Measurements from ENCODE around the gene SKAP2.

Gene SKAP2

DNA sequence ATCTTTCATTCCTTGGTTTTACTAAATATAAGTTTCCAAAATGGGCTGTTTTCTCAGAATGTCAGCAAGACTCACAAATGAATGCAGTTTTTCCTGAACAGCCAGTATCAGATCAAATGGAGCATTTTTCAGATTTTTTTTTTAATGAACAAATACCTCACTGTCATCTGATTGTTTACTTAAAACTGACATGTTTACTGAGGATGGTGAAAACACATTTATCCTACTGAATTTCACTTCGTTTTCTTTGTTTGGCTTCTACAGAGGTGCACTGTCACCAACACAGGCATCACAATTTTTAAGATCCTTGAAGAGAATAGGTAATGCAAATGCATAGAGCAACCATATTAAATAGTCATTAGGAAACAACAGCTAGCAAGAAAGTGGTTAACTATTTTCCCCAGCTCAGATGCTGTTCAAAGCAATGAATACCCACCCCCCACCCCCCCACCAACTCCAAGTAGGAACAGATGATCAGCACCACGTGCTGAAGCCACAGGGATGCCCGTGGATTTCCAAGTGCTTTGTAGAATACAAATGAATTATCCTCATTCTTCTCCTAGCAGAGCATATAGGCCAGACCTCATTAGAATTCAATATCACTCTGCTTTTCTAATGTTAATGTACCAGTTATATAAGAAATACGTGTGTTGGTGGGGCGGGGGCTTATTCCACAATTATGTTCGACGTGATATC is 205.9 kb downstream of the SKAP2 start:
- TF ChIP-seq, protein P1, sequence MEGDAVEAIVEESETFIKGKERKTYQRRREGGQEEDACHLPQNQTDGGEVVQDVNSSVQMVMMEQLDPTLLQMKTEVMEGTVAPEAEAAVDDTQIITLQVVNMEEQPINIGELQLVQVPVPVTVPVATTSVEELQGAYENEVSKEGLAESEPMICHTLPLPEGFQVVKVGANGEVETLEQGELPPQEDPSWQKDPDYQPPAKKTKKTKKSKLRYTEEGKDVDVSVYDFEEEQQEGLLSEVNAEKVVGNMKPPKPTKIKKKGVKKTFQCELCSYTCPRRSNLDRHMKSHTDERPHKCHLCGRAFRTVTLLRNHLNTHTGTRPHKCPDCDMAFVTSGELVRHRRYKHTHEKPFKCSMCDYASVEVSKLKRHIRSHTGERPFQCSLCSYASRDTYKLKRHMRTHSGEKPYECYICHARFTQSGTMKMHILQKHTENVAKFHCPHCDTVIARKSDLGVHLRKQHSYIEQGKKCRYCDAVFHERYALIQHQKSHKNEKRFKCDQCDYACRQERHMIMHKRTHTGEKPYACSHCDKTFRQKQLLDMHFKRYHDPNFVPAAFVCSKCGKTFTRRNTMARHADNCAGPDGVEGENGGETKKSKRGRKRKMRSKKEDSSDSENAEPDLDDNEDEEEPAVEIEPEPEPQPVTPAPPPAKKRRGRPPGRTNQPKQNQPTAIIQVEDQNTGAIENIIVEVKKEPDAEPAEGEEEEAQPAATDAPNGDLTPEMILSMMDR (IDR thresholded peaks at IDR 0.05; ENCODE audit: insufficient read depth, low read depth, low read length, missing control alignments): no peak
- no peak for DNase-seq (ENCODE audit: low read depth)
- no peak overlapping the region for H3K4me3 ChIP-seq (ENCODE audit: low read depth, low read length)

DNA sequence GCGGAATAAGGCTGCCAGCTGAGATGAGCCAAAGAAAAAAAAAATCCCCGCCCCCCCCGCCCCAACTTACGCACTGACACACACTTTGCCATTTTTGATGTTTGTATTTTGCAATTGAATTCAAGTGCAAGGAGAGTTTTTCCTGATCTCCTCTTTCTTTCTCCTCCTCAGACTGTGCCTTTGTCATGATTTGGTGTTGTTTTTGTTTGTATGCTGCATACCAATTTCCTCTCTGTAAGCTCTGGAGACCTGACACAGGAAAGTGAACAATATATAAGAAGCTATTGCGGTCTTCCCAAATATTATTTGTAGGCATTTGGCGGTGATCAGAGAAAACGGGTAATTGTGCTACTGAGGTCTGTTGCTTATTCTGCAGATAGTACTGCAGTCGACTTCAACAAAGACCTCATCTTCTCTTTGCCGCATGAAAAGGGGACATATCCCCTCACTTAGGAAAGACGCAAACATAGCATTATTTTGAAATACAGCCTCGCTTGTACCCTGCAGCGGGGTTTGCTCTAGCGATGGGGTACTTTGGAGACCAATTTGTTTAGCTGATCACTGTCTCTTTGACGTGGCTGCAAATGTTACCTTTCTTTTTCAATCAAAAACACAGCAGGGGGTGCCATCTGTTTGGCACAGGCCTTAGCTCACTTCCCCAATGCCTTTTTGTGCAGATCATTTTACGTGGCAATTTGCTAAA is 206.6 kb downstream of the SKAP2 start:
- TF ChIP-seq, protein P1 (IDR thresholded peaks at IDR 0.05; ENCODE audit: insufficient read depth, low read depth, low read length, missing control alignments): no peak
- no peak overlapping the region for H3K4me3 ChIP-seq (ENCODE audit: low read depth, low read length)
- DNase-seq (ENCODE audit: low read depth): no peak

DNA sequence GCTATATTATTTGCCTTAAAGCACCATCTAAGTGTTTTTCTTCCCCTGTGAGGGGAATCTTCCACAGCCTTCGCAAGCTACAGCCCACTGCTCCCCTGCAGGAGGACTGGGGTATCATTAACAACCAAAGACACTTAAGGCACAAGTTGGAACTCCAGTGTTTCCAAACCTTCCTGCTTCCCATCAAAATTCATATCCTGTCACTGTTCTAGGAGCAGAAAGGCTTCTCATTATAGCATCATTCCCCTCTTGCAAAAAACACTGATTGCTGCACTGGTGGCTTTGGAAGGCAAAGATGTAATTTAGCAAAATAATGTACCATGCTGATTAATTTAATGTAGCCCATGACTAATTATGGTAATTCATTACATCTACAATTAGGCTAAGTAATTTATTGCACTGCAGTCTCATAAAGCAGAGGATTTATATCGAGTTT is 207.2 kb downstream of the SKAP2 start:
- TF ChIP-seq, protein P1 (IDR thresholded peaks at IDR 0.05; ENCODE audit: insufficient read depth, low read depth, low read length, missing control alignments): no peak
- DNase-seq (ENCODE audit: low read depth): no peak
- no peak overlapping the region for H3K4me3 ChIP-seq (ENCODE audit: low read depth, low read length)

DNA sequence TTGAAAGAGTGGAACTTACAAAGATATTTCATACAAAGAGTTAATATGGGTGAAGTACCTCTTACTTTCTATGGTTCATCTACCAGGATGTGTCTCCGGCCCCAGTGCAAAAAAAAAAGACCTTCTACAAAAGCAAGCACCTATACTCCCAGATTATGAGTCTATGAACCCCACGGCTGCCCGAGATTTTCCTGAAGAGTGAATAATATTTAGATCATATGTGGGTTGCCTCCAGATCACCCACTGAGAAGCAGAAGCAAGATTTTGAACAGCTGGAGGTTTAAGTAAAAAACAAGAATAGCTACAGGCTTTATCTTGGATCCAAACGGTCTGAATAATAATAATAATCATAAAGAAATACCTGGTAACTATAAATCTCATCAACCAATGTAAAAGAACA is 207.7 kb downstream of the SKAP2 start:
- no peak overlapping the region for H3K4me3 ChIP-seq (ENCODE audit: low read depth, low read length)
- TF ChIP-seq, protein P1 (IDR thresholded peaks at IDR 0.05; ENCODE audit: insufficient read depth, low read depth, low read length, missing control alignments): no peak
- DNase-seq (ENCODE audit: low read depth): no peak

DNA sequence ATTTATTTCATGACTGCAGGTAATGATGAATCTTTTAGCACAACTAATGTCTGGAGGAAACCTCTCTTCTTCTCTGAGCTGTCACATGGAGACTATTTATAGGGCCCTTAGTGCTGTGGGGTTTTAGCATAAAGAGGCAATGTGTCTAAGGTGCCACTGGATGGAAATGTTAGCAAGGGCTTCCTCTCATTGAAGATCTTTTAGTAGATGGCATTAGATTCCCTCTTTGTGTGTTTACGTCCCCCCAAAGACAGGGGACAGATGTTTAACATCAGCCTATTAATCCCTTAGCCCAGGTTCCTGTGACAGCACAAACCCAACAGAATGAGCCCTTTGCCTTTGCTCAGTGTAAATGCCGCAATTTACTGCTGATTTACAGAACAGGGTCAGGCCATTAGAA is 208.6 kb downstream of the SKAP2 start:
- no peak overlapping the region for H3K4me3 ChIP-seq (ENCODE audit: low read depth, low read length)
- TF ChIP-seq, protein P1 (IDR thresholded peaks at IDR 0.05; ENCODE audit: insufficient read depth, low read depth, low read length, missing control alignments): no peak
- no peak for DNase-seq (ENCODE audit: low read depth)

DNA sequence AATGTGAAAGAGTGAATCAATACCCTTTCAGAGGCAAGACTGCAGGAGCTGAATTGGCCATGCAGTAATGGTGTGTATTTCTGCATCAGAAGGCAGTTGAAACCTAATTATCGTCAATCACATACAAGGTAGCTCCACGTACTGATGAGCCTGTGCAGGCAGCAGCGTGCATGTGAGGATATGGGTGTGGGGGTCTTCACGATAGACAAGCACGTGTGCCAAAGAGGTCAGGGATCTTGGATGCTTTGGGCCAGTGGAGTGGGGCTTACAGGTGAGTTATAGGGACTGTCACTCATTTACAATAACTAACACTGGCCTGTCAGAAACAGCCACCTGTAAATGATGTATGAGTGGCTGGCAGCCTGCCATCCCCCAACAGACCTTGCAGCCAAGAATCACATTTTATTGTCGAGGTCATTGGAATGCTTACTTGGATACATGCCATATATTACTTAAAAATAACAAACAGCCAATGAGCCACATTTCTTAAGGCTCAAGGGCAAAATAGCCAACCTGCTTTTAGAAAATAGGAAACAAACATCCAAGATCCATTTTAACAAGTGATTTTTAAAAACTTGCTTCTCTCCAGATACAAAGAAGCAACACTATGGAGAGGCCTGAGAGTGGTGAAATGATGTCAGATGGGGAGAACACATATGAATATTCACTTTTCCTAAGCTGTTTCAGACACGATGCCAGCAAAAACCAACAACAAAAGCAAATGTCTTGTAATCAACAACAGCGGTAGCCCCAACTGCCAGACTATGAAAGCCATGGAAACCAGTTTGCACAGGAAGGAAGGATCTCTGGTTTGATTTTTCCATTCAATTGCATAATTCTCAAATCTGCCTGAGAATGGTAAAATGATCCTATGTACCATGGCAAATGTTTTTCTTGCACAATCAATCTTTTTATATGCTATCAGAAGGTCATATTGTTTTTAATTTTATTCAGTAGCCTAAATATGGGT is 210.7 kb downstream of the SKAP2 start:
- H3K4me3 ChIP-seq (ENCODE audit: low read depth, low read length): no peak overlapping the region
- DNase-seq (ENCODE audit: low read depth): no peak
- TF ChIP-seq, protein P1 (IDR thresholded peaks at IDR 0.05; ENCODE audit: insufficient read depth, low read depth, low read length, missing control alignments): no peak
